Renal pelvis (tissue), 4 donors: ENCODE data around the gene SHC4. TPM values are rescaled to one million over a fixed set of nuclear protein-coding genes. Genes with fewer than 3 reads are reported as not detected.
"Not testable (repeated sequence)": the region's sequence is repeated elsewhere in the genome, so short reads cannot be mapped to it uniquely, and the experiment has no call there.

ENCODE experiments used
- DNase-seq: peaks from one replicate; pipeline ENCODE4 v3.0.0-alpha.2; 2013
- polyA plus RNA-seq, 3 donors: library from polyadenylated mRNA; unstranded; fragments of 120-200 nt; gene quantifications; one replicate each; pipeline ENCODE4 v1.2.1, GENCODE V29; 2013; ENCODE audit not compliant: insufficient read length in 3 of 3

The SHC4 gene
- polyA plus RNA-seq, 3 donors: 1.8 to 2.4 (median 2.3) TPM

DNA sequence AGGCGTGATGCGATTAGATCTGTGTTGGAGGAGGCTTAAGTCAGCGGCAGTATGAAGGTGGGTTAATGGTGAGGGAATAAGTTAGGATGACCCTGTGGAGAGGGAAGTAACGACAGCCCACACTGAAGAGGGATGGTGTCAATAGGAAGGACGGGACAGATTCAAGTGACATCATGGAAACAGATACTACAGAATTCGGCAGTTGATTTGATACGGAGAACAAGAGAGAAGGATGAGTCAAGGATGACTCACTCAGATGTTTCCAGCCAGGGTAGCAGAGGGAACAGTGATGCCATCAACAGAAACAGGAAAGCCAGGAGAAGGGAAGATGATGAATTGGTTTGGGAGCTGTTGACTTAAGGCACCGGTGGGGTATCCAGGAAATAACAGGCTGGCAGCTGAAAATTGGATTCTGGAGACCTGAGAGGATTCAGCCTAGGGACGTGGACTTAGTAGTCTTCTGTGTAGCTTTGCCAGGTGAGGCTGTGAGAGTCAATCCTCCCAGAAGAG is 38.0 kb downstream of the SHC4 start:
- DNase-seq: no peak

DNA sequence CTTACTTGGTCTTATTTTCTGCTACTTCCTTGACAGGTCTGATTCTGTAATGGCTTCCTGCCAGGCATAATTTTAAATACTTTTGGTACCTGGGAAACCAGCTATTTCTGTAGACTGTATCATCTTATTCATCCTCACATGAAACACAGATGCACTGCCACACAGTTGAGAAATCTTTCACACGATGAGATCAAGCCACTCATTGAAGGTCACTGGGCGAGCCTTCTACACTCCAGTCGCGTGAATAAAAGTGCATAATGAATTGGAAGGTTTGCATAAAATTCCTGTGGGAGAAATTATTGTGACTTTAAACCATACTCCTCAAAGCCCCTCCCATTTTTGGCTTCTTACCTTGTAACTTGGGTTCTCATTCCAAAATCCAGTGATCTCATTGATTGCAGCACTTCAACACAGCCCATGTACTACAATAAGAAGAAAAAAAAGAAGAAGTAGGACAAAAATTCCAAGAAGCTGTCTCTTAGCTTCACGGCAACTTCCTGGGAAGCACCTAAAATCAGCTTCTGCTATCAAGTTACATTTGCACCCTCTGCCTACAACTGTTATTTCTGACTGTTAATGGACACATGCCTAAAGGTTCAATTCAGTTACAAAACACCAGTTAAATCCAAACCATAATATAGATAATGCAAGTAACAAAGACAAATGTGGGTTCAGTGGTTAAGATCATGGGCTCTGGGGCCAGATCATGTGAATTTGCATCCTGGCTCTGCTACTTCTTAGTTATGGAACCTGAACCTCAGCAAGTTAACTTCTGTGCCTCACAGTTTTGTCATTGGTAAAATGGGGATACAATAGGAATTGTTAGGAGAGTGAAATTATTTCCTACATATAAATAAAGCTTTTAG is 39.0 kb downstream of the SHC4 start:
- no peak for DNase-seq

DNA sequence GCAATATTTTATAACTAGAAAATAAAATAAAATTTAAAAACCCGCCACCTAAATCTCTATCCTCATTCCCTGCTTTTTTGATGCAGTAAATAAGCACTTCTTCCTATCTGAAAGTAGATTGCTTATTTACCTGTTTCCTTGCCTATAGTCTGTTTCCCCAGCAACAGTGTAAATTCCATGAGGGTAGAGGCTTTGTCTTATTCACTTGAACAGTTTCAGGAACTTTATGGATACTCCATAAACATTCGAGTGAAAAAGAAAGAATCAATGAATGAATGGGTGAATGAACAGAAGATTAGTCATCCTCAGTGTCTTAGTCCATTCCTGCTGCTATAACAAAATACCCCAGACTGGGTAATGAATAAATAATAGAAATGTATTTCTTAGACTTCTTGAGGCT is 41.7 kb downstream of the SHC4 start:
- no peak for DNase-seq

DNA sequence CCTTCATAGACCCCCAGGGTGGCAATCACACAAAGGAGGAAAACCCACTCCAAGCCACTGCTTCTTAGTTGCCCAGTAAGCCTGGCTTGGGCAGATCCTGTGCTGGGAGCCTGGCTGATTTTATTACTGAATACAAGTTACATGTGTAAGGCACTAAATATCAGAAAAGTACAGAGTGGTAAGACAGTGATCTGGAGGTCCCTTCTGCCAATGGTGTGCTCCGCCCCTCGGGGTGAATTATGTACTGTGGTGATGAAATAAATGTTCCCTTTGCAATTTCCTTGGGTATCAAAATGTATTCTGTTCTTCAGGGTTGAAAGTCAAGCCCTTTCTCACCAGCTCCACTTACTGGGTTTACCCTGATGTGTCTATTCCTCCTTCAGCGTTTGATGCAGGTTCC is 47.0 kb downstream of the SHC4 start:
- DNase-seq: no peak

DNA sequence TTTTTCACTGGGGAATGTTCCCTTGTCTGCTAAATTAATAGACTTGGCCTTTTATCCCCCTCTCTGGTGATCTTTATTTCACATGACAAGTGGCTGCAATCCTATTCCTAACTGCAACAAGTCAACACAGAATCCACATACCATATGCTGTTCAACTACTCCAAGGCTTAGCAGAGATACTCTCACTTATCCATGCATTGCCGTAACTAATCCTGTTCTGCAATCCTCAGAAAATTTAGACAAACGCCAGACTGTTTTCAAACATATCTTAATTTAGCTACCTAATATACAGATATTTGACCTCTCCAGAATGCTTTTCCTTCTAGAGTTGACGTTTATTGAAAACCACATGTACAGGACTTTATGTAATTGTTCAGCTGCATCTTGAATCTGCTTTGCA is 47.9 kb downstream of the SHC4 start:
- no peak for DNase-seq

DNA sequence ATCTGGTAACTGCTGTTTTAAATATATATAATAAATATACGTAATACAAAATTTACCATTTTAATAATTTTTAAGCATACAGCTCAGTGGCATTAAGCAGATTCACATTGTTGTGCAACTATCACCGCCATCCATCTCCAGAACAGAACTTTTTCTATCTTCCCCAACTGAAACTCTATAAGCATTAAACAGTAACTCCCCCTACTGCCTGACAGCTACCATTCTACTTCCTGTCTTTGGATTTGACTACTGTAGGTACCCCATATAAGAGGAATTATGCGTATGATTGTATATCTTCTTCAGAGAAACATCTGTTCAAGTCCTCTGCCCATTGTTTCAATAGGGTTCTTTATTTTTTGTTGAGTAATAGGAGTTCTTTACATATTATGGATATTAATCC is 49.0 kb downstream of the SHC4 start:
- no peak for DNase-seq

DNA sequence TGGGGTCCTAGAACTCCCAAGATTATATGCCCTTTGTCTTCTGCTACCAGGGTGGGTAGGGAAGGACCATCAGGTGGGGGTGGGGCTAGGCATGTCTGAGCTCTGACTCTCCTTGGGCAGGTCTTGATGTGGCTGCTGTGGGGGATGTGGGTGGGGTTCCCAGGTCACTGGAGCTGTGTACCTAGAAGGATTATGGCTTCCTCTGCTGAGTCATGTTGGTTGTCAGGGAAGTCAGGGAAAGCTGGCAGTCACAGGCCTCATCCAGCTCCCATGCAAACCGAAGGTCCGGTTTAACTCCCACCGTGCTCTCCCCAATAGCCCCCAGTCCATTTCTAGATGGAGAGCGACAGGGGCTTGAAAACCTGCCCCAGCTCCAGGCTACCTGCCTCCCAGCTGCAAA is 50.6 kb downstream of the SHC4 start:
- no peak for DNase-seq

DNA sequence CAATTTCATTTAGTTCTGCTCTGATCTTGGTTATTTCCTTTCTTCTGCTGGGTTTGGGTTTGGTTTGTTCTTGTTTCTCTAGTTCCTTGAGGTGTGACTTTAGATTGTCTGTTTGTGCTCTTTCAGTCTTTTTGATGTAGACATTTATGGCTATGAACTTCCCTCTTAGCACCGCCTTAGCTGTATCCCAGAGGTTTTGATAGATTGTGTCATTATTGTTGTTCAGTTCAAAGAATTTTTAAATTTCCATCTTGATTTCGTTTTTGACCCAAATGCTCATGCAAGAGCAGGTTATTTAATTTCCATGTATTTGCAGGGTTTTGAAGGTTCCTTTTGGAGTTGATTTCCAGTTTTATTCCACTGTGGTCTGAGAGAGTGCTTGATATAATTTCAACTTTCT is 53.2 kb downstream of the SHC4 start:
- DNase-seq: not testable (repeated sequence)

DNA sequence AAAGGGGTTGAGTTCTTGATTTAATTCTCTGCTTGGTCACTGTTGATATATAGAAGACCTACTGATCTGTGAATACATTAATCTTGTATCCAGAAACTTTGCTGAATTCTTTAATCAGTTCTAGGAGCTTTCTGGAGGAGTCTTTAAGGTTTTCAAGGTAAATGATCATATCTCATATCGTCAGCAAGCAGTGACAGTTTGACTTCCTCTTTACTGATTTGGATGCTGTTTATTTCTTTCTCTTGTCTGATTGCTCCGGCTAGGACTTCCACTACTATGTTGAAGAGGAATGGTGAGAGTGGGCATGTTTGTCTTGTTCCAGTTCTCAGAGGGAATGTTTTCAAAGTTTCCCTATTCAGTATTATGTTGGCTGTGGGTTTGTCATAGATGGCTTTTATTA is 54.4 kb downstream of the SHC4 start:
- DNase-seq: not testable (repeated sequence)

DNA sequence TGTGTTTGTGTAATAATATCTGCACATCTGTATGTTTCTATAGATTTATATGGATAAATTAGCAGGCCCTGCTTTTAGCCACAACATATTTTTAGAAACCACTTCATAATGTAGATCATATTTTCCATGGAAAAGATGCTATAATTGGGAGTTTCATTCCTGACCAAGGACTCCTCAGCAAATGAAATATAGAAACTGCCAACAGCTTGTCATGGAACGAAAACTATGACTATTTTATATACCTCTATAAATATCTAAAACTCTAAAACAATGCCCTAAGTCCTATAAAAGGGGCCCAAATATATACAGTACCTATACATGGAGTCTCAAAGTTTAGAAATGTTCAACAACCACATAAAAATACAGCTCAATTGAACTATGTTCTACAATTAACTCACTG is 57.9 kb downstream of the SHC4 start:
- no peak for DNase-seq

DNA sequence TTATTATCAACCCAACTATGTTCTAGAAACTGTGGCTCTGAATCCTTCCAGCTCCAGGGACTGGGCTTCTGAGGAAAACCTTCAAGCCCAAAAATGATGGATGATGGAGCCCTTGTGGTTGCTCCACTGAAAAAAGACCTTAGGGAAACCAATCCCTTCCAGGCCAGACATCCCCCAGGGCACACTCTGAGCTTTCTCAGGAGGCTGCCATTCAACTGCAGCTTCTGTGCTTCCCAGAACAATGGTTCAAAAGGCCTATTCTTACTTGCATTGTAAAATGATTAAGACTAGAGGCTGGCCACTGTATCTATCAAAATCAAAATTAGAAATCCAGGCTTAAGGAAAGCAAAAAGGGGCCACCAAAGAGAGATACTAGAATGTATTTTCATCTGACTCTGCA is 58.5 kb downstream of the SHC4 start:
- DNase-seq: no peak

DNA sequence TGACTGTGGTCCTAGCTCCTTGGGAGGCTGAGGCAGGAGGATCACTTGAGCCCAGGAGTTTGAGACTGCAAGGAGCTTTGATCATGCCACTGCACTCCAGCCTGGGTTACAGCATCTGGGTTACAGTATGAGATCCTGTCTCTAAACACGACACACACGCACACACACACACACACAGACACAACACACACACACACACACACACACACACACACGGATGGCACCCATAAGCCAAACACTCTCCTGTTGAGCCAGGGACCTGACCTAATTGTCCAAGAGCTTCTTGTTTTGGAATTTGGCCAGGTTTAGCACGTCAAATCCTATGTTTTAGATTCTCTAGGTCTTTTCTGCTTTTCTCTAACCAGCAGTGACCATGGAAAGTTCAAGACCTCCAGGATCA is 59.0 kb downstream of the SHC4 start:
- no peak for DNase-seq

DNA sequence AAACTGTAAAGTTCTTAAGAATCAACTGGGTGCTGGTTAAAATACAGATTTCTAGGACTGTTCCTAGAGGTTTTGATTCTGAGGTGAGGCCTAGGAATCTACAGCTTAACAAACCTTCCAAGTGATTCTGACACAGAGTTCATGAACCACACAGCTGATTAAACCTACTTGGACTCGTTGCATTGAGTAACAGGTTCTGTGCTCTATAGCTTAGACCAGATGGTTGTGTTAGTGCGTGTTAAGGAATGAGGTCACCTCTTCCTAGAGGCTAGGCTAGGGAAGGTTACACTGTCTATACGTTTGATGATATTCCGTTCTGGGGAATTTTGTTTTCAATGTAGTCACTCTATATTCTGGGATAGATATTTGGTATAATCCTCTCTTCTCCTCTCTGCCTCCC is 63.9 kb downstream of the SHC4 start:
- no peak for DNase-seq

DNA sequence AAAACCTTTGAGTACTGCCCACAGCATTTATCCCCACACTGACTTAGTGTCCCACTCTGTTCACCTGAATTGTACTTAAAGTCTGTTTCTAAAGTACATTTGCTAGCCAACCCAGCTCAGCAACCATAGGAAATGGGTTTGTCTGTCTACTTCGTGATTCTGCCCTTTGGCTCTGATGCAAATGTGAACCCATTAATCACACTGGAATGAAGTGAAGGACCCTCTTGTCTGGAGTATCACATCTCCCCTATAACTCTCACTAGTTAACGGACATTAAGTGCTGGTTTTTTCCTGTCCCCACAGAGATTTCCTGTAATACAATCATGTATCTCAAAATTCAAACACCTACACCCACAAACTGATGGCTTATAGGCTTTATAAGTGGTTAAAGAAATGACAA is 65.3 kb downstream of the SHC4 start:
- DNase-seq: peak; percentile 46

DNA sequence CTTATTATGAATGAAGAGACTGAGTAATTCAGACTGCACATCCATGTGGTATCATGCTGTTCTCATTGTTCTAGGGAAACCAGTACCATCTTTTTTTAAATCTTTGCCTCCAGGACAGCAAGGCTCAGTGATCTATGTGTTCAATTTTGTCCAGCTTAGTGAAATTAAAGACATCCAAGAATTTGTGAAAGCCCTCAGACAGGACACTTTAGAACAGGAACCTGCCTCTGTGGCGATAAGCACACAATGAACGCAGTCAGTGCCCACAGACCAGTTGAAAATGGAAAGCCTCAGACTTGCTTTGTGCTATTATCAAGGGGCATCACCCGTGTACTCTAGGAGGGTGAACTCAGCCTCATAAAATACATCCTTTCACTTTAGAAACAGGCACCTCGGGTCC is 65.7 kb downstream of the SHC4 start:
- no peak for DNase-seq

DNA sequence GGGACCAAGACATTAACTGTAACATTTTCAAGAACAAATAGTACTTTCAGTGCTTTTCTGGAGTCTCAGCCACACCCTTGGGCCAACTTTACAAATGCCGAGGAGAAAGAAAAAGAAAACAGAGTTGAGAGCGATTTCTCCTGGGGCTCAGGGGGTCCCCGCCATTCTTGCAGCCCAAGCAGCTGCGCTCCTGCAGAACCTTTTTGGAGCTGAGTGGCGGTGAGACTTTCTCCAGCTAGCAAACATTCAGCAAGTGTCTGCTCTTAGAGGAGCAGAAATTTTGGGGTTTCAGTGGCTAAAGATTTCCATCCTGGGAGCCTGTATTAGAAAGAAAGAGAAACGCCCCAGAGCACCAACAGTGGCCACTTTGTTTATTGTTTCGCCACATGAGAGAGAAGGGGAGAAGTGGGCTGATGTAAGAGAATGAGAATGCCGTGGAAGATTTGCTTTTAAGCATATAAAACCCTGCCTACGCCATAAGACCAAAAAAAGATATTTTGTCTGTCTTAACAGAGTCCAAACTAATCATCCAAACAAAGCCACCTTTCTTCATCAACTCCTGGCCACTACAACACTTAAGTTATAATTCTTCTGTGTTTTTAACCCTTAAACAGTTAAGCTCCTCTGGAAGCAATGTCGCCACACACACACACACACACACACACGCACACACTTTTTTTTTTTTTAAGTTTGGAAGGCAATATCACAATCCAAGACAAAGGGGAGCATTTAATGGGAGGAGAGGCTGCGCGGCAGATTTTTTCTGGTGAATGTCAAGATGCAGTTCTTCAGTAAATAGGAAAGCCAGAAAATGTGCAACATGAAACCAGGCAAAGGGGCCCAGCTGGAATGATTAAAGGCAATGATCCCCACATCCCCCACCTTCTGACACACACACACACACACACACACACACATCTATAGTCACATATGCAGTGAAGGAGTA is 66.6 kb downstream of the SHC4 start:
- peak; percentile 85 for DNase-seq

DNA sequence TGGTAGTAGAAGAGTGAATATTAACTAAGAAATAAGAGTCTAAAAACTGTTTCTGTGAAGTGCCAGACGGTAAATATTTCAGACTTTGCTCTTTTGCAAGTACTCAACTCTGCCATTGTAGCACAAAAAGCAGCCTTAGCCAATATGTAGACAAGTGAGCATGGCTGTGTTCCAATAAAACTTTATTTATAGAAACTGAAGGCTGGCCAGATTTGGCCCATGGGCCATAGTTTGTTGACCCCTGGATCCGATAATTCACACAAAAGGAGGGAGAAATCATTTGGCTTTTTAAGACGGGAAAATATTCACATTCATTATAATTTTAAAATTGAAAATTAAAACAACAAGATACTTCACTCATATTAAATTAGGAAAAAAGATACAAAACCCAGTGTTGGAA is 70.4 kb downstream of the SHC4 start:
- DNase-seq: no peak

DNA sequence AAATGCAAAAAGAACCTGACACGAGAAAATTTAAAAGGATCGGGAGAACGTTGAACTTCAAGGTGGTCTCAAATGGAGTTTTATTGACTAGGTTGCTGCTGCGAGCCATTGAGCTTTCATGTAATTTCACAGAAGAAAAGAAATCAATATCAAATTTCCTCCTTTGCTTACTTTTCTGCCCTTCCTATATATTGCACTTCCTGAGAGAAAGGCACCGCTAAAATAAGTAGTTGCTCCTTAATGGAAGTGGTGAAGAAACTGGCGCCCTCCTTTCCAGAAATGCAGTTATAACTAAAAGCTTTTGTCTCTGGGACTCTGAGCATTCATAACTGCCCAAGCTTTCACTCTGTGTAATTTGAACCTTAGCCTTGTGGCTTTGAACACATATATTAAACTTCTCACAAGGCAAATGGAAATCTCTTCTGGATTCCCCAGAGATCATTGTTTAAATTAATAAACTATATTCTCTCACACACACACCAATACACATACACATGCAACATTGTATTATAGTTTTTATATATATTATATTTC is 72.4 kb downstream of the SHC4 start:
- no peak for DNase-seq

DNA sequence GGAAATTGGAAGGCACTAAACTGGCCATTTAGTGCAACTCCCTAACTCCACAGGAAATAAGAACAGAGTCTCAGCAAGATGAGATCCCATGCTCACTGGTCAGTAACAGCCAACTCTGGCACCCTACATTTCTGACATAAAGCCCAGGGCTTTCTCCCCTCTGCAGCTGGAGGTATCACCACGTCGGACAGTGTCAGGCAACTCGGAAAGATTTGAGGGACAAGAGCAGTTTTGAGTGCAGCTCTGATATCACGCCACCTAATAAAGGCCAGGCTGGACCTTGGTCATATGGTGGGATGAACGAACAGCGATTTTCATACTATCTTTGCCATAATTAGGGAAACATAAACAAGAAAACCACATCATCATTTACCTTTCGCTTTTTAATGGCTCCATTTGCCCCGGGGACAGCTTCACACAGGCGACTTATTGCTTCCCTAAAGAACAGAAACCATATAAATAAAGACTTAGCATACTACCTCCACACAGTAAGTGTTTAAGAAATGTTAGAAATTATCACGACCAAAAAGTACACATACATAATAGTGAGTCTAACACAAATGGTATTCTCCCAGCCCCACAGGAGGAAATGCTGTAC is 73.2 kb downstream of the SHC4 start:
- no peak for DNase-seq

DNA sequence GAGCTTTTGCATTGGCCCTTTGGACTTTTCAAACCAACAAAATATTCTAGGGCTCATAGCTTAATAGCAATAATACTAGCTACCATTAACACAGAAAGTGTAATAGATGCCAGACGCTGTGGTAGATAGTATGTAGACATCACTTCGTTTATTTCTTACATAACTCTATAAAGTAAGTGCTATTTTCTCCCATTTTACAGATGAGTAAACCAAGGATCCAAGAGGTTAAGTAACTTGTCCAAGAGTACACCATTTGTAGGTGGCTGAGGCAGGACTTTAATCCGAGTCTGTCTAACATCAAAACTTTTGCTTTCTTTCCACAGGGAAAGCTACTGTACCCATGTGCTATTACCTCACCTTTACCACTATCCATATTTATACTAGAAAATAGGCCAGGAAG is 73.8 kb downstream of the SHC4 start:
- DNase-seq: no peak

DNA sequence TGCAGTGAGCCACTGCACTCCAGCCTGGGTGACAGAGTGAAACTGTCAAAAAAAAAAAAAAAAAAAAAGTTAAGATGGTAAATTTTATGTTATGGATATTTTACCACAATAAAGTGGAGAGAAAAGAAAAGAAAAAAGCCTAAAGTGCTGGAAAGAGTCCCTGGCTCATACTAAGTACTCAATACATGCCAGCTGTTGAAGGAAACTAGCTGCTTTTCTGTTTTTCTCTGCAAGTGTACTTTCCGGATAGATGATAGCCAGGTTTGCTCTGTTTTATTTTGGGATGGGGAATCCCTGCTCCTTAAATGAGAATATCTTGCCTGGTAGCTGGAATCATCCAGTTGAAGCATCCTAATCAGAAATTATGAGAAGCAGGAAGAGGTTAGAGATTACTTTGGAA is 74.9 kb downstream of the SHC4 start:
- no peak for DNase-seq

DNA sequence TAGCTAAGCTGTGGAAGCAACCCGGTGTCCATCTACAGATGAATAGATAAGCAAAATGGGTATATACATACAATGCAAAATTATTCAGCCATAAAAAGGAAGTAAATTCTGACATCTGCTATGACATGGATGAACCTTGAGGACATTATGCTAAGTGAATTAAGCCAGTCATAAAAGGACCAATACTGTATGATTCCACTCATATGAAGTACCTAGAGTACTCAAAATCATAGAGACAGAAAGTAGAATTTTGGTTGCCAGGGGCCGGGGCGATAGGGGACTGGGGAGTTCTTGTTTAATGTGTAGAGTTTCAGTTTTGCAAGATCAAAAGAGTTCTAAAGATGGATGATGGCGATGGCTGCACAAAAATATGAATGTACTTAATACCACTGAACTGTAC is 75.5 kb downstream of the SHC4 start:
- DNase-seq: no peak
